ENCODE measurements around the gene YY1.
"Not testable (repeated sequence)": the region's sequence is repeated elsewhere in the genome, so short reads cannot be mapped to it uniquely, and the experiment has no call there.

Gene YY1

DNA sequence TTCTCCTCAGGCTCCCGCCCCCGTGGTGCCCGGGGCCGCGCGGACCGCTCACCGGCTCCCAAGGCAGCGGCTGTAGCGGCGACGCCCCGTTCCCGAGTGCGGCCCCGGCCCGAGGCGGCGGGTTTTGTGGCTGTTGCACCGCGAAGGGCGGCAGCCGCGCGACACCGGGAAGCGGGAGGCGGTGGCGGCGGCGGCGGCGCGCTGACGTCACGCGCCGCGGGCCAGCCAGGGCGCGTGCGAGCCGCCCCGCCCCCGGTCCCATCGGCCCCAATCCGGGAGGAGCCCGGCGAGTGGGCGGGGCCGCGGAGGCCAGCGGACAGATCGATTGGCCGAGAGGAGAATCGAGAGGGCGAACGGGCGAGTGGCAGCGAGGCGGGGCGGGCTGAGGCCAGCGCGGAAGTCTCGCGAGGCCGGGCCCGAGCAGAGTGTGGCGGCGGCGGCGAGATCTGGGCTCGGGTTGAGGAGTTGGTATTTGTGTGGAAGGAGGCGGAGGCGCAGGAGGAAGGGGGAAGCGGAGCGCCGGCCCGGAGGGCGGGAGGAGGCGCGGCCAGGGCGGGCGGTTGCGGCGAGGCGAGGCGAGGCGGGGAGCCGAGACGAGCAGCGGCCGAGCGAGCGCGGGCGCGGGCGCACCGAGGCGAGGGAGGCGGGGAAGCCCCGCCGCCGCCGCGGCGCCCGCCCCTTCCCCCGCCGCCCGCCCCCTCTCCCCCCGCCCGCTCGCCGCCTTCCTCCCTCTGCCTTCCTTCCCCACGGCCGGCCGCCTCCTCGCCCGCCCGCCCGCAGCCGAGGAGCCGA lies at the start of gene YY1:
Gene YY1, plus strand, starts transcription at position 726 of the 792 bp plus-strand sequence. CDS start 101 bp downstream, outside the sequence.
- peak; percentile 99 for DNase-seq

DNA sequence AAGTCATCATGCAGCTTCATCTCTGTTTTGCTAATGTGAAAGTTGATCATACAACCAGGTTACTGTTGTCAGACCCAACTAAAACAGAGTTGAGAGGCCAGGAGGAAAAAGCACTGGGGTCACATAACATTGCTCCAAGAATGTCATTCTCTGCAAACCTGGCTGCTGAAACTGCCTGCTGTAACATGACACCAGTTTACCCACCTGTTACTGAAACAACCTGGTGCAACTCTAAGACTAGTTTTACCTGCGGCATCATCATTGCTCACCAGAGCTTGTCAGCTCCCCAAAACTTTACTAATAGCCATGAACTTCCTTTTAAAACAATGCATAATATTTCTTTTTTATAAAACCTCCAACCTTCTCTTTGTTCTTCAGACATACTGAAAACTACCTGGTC lies 48.8 kb upstream of the YY1 start:
- DNase-seq: no peak

DNA sequence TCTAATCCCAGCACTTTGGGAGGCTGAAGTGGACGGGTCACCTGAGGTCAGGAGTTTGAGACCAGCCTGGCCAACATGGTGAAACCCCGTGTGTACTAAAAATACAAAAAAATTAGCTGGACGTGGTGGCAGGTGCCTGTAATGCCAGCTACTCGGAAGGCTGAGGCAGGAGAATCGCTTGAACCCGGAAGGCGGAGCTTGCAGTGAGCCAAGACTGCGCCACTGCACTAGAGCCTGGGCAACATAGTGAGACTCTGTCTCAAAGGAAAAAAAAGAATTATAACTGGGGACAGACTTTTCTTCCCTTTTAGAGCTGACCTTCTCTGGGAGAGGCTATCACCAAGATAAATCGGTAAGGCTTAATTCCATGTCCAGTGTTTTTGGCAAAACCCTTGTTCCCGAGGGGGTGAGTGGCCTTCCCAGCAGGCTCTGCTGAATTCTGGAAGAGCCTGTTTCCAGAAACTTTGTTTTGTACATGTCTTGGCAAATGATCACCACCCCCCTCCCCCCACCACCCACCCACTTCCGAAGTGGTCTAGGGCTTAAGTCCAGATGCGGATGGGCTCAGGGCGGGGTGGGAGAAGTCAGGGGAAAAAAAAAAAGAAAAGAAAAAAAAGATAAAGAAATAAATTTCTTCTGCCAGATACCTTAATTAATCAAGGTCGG lies 47.2 kb upstream of the YY1 start:
- no peak for DNase-seq

DNA sequence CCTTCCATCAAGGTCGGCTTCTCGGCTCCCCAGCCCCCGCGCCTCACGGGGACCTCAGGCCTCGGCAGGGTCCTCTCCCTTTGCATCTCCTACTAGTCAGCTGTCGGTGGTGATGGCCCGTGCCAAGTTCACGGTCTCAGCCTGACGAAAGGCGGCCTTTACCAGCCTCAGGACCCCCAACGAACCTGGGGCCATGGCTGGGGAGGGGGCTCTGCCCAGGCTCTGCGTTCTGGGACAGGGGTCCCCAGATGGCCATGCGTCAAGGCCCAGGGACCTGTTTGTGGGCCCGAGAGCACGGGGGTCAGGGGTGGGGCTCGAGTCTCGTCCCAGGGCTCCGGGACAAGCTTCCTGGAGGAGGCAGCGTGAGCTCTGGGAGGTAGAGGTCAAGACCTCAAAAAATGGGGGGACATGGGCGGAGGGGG lies 46.7 kb upstream of the YY1 start:
- DNase-seq: no peak

DNA sequence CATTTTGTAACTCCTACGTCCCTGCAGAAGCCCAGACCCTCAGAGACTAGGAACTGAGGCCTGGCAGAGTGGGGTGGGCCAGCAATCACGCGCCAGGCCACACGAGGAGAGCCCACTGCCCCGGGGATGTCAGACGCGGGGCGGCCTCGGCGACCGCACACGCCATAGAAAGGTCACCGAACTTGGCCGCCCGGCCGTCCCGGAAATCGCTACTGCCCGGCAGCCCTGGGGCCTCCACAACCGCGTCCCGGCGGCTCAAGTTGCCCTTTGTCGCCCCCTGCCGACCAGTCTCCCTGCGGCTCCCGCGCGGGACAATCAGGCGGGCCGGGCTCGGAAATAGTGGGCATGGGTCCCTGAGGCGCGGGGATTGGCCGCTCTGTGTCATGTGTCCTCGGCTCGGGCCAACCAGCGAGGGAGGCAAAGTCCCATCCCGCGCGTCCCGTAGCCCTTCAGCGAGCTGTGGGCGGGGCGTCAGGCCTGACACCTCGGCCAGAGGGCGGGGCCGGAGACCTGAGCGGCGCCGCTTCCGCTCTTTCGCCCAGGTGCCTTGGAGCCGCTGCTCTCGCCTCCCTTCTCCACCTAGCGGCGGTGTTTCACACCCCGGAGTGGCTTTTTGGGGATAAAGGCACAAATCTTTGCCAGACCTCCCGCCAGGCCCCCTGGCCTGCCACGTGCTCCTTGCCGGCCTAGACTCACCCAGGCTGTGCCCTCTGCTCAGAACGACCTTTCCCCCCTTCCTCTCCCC lies 46.1 kb upstream of the YY1 start:
- DNase-seq: peak; percentile 99

DNA sequence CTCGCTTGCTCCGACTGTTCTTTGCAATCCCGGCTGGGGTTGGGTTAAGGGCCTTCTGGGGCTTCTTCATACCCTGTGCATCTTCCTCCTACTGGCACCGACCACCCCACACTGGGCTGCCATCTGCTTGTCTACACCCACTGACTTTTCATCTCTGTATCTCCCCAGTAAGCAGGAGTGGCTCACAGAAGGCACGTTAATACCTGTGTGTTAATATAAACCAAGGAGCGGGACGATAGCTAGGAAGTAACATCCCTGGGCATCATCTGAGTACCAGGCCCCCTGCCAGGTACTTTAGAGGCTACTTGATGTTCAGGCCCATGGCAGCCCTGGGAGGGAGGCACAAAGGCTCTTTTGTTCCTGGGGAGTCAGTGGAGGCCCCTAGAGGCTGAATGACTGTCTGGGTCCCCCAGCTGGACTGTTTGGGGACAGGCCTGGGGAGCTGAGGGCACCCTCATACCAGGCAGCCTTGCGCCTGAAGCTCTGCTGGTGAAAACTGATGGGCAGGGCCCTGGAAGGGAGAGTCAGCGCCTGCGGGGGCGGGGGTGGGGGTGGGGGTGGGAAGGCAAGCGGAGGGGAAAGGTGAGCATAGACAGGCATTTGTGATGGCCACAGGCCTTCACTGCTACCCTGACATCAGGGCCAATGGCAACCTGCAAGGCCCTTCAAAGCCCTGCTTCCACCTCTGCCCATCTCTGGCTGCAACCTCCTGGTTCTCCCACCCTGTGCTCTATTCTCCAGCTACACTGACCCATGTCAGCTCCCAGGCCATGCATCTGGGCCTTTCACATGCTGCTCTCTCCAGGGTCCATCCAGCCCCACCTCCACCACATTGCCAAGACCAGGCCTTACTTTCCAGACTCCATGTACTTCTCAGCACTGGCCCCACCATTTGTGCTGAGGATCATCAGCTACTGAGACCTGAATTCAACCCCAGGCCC lies 45.3 kb upstream of the YY1 start:
- DNase-seq: no peak

DNA sequence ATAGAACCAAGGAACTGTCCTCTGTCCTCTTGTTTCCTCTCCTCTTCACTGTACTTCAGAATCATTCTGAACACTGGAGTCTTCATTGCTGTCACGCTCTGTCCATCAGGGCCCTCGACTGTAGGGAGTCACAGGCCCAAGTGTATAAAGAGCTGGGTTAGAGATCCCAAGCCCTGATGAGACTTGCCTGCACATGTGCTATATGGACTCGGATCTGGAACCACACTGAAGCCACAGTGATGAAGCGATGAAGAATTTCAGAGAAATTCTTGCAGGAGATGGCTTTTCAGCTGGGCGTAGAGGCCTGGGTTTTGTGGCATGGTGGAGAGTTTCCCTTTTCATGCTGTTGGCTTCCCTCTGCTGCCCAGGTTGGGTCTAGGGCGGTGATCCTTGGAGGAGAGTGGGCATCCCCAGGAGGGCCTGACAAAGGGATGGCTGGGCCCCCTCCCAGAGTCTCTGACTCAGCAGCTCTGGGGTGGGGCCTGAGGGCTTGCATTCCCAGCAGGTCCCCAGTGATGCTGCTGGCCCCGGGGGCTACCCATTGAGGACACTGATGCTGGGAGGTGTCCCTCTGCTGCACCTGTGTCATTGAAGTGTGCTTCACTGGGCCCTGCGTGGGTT lies 39.6 kb upstream of the YY1 start:
- DNase-seq: no peak

DNA sequence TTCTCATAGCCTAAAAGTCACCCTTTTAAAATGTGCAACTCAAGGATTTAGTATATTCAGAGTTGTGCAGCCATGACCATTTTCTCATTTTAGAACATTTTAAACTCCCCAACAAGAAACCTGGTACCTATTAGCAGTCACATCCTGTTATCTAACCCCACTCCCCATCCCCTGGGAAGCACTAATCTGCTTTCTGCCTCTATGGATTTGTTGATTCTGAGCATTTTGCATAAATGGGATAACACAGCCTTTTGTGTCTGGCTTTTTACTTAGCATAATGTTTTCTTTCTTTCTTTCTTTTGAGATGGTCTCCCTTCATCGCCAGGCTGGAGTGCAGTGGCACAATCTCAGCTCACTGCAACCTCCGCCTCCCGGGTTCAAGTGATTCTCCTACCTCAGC lies 38.6 kb upstream of the YY1 start:
- no peak for DNase-seq

DNA sequence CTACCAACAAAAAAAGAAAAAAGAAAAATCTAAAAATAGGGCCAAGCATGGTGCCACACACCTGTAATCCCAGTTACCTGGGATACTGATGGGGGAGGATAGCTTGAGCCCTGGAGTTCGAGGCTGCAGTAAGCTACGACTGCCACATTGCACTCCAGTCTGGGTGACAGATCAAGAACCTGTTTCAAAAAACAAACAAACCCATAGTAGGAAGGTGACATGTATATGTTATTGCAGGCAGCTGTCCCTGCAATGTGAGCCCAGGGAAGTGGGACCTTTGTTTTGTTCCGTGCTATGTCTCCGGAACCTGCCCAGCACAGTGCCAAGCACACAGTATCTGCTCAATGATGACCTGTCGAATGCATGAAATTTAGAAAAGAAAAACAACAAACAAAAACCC lies 37.2 kb upstream of the YY1 start:
- DNase-seq: no peak

DNA sequence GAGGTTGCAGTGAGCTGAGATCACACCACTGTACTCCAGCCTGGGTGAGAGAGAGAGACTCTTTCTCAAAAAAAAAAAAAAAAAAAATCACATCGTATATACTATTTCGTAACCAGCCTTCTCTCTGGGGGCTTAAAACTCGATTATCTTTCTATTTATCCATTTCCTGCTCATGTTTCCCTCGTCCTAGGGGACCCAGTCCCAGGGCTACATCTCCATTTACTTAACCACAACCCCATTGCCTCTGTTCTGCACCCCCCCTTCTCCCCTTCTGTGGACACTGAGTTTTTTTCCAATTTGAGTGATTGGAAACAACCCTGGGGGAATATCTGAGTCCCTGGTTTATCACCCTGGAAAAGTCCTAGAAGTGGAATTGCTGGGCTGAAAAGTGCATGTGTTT lies 36.2 kb upstream of the YY1 start:
- DNase-seq: no peak

DNA sequence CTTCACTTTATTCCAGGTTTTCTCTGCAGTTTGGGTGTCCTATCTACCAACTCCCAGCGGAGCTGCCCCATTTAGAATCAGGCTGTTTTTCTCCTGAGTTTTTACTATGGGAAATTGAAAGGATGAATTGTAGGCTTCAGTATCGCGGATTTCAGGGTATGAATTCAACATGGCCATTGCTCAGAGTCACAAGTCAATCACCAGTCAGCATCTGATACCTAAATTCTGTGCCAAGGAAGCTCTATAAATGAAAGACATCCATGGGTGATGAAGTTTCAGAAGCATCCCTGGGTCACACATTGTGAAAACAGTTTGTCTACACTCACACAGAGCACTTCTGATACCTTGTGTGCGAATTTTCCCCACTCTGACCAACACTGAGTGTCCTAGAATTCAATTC lies 35.8 kb upstream of the YY1 start:
- DNase-seq: no peak

DNA sequence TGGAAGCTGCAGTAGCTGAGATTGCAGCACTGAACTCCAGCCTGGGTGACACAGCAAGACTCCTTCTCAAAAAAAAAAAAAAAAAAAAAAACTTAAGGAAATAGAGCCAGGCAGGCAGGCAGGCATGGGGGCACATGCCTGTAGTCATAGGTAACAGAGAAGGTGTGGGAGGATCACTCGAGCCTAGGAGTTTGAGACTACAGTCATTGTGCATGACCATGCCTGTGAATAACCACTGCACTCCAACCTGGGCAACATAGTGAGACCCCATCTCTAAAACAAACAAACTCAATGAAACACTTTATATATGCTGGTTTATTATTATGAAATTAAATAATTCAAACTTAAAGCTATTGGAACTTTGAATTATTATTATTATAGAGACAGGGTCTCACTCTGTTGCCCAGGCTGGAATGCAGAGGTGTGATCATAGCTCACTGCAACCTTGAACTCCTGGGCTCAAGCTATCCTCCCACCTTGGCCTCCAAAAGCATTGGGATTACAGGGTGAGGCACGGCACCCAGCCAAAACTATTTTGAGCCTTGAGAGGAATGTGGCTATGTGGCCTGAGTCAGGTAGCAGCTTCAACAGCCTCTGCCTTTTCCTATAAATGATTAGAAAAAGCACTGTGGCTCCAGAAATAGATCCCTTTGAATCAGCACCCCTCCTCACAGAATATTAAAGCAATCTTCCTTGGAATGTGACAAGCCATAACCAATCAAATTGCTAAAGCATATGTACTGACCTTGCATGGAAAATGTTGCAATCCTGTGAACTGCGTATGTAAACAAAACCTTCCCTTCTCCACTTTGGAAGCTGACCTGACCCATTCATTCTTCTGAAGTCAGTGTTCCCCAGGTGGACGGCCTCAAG lies 34.7 kb upstream of the YY1 start:
- no peak for DNase-seq

DNA sequence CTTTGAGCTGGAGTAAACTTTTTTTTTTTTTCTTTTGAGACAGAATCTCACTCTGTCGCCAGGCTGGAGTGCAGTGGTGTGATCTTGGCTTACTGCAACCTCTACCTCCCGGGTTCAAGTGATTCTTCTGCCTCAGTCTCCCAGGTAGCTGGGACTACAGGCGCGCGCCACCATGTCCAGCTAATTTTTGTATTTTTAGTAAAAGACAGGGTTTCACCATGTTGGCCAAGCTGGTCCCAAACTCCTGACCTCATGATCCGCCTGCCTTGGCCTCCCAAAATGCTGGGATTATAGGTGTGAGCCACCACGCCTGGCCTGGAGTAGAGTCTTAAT lies 34.1 kb upstream of the YY1 start:
- not testable (repeated sequence) for DNase-seq

DNA sequence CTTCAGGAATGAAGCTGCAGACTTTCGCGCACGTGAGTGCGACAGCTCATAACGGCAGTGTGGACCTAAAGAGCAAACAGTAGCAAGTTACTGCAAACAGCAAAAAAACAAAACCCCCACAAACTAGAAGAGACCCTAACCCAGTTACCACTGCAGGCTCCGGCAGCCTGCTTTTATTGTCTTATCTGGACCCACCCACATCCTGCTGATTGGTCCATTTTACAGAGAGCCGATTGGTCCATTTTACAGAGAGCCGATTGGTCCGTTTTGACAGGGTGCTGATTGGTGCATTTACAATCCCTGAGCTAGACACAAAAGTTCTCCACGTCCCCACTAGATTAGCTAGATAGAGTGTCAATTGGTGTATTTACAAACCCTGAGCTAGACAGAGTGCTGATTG lies 31.4 kb upstream of the YY1 start:
- DNase-seq: not testable (repeated sequence)

DNA sequence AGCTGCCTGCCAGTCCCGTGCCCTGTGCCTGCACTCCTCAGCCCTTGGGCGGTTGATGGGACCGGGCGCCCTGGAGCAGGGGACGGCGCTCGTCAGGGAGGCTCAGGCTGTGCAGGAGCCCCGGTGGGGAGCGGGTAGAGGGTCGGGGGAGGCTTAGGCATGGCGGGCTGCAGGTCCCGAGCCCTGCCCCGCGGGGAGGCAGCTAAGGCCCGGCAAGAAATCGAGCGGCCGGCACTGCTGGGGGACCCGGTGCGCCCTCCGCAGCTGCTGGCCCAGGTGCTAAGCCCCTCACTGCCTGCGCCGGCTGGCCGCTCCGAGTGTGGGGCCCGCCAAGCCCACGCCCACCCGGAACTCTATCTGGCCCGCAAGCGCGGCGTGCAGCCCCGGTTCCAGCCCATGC lies 30.8 kb upstream of the YY1 start:
- not testable (repeated sequence) for DNase-seq

DNA sequence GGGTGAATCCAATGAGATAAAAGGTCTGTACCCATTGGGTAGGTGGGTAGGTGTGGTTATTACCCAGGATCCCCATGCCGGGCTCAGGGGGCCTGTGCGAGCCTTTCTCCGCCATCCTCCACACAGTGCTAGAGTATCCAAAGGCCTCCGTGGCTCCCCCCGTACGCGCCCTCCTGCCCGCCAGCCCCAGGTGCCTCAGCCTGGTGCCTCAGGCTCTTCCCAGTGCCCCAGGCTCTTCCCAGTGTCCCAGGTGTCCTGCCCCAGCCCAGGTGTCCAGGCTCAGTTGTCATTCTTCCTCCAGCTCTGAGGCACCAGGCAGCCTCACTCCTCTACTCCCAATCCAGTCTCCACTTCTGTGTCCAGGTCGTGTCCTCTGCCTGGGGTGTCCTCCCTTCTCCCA lies 27.6 kb upstream of the YY1 start:
- no peak for DNase-seq

DNA sequence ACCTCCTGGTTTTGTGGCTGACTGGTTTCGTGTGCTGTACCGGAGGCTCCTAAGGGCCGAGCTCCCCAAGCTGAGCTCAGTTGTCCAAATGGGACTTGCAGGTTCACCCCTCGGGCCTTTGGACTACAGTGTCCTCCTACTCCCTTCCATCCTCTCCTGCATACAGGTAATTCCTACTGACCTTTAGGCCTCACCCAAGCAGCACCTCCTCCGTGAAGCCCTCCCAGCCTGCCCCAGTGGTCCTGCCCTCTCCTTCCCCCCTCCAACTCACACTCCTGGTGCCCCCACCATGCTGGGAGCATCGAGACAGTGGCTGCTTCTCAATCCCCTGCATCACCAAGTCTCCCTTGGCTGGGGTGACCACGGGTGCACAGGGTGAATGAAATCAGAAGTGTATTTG lies 27.1 kb upstream of the YY1 start:
- DNase-seq: no peak

DNA sequence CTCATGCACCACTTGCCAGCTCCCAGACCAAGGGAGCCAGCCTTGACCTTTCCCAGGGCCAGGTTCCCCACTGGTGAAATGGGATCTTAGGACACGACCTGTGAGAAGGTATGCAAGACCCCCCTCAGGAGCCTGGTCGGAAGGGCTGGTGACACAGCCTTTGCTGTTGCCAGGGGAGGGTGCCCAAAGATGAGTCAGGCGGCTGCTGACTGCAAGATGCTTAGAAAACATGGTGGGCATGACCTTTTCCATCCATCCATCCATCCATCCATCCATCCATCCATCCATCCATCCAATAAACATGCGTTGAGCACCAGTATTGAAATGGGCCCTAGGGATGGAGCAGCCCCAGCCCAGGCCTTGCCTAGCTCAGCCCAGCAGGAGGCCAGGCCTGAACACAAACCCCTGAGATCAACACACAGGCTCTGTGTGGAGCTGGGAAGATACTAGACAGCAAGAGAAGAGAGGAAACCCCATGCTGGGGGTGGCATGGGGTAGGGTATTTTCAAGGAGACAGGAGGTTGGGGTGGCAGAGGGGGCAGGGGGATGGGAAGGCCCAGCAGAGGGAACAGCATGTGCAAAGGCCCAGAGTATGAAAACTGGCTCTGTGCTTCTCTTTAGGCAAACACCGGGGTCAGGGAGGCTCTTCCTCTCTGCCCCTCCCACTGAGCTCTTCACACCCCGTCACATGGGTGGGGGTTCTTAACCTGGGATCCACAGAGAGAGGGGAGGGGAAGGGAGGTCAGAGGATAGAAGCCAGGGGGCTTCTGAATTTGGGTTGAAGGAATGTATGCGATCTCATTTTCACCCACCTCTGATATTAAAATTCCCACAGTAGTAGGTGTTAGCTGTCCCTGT lies 26.2 kb upstream of the YY1 start:
- DNase-seq: no peak

DNA sequence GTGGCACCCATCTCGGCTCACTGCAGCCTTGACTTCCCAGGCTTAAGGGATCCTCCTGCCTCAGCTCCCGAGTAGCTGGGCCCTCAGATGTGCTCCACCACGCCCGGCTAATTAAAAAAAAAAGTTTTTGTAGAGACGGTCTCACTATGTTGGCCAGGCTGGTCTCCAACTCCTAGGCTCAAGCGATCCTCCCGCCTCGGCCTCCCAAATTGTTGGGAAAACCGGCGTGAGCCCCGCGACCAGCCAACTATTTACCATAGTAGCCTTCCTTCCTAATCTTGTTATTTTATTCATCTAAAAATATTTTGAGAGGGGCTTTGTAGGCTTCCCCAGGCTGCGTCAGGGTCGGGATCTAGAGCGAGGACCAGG lies 25.4 kb upstream of the YY1 start:
- no peak for DNase-seq

Data from activated CD8-positive, alpha-beta memory T cell treated with anti-CD3 and anti-CD28 coated beads, Interleukin-2, amount 50 U/mL, for 4 hours (primary cell).